HG03060 (cell line): Measurements from ENCODE around the gene PTRH2.

ENCODE experiments used
- ATAC-seq: cut with Tn5 transposase; IDR thresholded peaks from one replicate; pipeline ENCODE4 v1.9.1; 2021; ENCODE audit warnings: low read depth, moderate number of reproducible peaks; ENCODE audit not compliant: unreplicated experiment

The PTRH2 gene

DNA sequence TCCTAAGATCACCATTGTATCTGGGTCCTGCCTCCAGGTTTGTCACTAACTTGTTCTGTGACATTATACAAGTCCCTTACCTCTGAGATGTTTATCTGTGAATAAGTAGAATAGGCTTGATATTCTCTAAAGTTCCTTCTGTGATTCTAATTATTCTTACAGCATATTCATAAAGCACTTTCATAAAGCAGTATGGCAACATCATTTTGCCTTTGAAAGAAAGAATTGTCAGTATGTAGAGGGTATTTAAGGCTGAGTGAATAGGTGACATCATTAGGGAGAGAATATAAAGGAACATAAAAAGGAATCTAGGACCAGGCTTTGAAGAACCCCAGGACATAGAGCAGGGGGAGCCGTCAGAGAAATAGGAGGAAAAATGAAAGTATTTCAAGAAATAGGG is 15.8 kb upstream of the PTRH2 start:
- ATAC-seq = no peak

DNA sequence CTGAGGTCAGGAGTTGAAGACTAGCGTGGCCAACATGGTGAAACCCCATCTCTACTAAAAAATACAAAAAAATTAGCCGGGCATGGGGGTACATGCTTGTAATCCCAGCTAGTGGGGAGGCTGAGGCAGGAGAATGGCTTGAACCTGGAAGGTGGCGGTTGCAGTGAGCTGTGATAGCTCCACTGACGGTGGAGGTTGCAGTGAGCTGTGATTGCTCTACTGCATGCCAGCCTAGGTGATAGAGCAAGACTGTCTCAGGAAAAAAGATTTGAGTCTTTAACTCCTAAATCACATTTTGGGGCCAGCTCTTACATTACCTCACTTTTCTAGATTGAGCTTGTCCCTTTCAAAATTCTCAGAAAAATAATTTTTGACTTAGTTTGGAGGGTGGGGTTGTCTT is 15.4 kb upstream of the PTRH2 start:
- ATAC-seq = no peak

DNA sequence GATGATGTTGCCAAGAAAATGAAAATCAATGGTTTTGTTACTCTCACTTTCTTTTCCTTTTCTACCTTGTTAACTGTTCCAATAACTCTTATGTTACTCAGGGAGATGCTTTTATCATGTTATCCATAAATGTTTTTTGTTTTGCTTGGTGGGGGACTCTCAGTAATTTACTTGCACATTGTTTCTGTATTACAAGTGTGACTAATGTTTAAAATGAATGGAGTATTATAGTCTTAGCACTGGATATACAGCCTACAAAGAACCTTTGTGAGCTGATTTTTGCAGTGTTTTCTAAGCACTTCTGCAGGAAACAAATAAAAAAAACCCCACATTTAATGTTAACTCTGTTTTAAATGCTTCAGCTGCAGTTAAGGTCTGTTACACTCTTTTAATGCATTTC is 12.3 kb upstream of the PTRH2 start:
- ATAC-seq = no peak

DNA sequence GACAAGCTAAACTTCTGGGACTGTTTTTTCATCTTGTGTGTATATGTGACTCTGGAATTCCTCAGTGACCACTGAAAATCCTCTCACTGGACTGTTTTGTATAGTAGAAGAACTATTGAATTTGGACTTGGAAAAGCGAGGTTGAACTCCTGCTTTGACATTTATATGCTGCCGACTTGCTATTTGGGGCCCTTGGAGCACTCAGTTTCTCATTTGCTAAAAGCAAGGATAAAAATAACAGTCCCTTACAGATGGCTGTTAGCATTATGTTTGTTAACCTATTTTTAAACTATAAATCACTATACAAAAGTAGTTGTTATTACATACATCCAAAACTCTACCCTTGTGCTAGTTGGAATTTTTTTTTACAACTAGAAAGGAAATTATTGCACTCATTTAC is 9.2 kb upstream of the PTRH2 start:
- no peak for ATAC-seq

DNA sequence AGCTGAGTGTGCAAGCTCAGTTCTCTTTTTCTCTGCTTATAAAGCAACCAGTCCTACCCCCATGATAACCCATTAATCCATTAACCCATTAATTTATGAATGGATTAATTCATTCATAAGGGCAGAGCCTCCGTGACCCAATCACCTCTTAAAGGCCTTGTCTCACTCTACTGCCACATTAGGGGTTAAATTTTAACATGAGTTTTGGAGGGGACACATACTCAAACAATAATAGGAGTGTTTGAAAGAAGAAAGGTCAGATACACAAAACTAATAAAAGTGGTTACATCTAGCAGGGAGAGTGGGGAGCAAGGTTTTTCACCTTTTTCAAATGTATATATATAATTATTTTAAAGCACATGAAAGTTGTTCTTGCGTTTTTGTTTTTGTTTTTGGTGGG is 7.0 kb upstream of the PTRH2 start:
- no peak for ATAC-seq

DNA sequence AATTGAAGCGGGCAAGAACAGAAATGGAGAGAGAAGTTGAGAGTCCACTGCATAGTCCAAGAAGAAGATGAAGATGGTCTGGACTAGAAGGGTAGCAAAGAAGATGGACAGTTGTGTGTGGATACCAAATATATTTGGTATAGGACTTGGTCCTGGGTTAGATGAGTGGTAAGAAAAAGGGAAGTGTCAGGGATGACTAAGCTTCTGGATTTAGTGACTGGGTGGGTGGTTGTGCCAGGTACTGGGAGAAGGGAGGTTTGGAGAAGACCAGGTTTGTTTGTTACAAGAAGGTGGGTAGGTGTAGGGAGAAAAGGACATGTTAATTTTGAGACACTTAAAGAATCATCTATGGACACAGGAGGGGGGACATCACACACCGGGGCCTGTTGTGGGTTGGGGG is 5.6 kb upstream of the PTRH2 start:
- ATAC-seq = no peak

DNA sequence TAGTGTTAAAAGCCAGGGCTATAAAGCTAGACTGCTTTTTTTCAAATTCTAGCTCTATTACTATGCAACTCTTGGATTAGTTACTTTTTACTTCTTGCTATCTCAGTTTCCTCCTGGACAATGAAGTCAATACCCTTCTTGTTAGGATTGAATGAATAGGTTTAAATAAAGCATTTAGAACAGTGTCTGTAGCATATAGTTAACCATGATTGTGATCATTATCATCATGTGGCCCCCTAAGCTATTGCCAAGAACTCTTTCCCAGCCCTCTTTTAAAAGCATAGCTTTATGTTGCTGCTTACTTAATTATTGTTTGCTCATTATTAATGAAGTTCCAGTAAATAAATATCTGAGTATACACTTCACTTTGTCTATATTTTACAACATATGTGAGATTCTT is 4.7 kb upstream of the PTRH2 start:
- no peak for ATAC-seq

DNA sequence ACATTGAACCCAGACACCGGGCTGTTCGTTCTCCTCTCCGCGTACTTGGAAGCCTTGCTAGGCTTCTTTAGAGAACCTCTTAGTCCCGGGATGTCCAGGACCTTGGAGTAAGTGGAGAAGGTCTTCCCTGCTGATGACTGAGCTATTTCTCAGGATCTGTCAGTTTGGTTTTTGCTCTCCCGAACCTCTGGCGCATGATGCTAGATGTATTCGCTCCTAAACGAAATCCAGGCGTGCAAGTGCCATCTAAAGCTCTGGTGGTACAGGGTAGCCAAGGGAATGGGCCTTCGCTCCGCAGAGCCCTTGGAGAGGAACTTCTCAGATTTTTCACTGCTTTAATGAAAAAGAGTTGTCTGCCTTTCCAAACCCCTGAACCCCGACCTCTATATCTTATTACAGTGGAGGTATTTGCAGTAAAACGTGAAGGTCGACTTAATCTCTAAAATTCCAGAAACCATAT is 771 bp upstream of the PTRH2 start:
- no peak for ATAC-seq

DNA sequence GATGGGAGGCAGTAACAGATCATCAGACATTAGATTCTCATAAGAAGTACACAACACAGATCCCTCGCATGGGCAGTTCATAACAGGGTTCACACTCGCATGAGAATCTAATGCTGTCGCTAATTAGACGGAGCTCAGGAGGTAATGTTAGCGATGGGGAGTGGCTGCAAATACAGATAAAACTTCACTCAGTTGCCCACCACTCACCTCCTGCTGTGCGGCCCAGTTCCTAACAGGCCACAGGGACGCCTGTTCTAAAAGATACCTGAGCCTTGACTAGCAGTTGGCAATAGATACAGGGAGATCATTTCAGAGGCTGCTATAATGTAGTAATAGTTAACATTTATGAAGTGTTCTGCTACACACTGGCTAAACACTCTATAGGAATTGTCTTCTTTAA is 4.9 kb downstream of the PTRH2 start:
- ATAC-seq = no peak

DNA sequence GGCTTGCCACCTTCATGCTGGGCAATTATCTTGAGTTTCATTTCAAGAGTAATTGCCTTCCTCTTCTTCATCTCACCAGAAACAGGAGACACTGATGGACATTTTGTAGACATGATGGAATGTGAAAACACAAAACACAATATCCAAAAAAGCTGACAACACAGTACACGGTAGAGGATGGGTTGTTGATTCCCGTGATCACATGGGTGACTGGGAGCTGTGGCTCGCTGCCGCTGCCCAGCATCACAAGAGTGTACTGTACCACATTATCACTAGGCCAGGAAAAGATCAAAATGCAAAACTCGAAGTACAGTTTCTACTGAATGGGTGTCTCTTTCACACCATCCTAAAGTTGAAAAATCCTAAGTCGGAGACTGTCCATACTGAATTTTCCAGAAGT is 7.4 kb downstream of the PTRH2 start:
- no peak for ATAC-seq

DNA sequence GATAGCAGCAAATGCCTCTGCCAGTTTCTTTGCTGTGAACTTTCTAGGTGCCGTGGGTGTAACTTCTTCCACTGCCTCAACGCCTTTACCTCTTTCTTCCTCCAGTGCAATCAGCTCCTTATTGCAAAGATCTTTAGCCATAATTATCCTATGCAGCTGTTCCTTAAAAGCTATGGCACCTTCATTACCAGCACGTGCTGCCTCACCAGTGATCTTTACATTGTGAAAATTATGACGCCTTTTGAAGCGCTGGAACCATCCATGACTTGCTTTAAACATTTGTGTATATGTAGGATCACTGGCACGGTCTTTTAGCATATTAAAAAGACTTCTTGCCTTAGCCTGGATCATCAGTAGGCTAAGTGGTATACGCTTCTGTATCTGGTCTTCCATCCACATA is 8.0 kb downstream of the PTRH2 start:
- no peak for ATAC-seq

DNA sequence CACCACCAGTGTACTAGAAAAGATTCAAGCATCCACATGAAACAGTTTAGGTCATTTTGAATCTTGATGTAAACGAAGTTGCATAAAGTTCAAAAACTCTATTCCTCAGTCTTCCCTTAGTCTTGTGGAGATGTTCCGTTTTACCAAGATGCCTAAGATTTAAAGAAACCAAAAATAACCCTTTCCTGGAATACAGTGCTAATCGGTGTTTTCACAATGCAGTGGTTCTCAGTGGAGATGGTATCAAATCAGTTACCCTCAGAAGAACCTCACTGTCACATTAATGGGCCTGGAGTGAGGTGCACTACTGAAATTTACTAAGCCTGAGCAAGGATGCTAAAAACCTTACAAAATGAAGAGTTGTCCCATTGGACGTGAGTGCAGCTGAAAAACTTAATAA is 9.1 kb downstream of the PTRH2 start:
- no peak for ATAC-seq

DNA sequence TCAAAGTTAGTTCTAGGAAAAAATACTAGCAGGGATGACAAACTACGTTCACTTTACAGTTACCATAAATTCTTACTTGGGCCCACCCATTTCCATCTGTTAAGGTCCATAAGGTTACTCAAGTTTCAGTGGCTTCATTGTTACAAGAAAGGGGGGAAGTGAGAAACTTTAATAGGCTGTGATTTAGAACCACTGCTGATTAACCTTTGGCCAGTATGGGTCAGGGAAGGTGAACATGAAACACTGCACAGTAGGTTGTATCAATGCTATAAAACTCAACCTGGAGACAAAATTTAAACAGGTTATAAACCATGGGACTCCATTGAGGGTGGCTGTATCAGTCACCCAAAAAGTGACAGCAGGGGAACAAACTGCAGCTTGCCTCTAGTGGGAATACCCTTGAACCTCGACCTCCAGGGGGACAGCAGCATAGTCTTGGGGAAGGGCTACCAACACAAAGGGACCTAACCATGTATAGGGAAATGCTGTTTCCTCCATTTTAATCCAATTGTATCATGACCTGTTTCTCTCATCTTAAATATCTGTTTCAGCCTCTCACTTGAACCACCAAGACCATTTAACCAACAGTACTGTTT is 10.4 kb downstream of the PTRH2 start:
- ATAC-seq = no peak

DNA sequence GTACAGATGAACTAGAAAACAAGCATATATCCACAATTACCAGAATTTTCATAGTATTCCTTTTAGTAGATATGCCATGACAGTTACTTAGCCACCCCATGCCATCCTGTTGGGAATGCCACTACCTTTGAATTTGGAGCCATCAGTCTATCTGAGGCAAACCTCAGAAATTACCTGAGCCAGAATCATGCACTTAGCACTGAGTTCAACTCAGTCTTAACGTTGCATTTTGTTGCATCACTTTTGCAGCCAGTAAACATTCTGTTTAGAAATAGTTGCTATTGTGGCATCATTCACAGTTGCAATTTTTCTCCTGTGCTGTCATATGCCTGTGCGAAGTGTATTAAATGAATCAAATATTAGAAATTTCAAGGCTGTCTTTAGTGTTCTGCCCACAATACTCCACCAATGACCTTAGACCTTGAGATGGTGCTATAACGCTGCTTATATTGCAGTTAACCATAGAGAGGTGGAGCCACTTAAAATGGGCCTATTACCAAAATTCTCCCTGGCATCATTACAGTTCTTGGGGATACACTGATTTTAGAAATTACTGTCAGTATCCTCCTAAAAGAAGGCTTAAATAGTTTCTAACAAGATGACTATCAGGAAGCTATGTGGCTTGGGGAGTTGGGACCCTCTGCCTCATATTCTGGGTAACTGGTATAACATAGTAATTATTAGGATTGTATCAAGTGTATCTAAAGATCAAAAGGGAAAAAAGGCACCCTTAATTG is 11.1 kb downstream of the PTRH2 start:
- ATAC-seq = no peak

DNA sequence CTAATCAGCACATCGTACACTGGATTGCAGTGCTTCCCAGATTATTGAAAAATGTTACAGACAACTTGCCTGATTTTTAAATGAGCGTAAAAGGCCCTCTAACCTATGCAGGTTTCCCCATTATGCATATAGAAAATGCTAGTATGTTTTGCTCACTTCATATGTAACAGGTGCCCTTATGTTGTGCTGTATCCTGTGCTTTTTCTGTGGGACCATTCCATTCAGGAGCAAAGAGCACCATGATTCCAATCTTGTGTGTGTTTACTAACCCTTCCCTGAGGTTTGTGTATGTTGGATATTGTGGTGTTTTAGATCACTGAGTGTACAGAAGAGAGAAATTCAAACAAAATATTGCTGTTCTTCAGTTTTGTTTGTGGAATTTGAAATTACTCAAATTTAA is 12.9 kb downstream of the PTRH2 start:
- ATAC-seq = no peak

DNA sequence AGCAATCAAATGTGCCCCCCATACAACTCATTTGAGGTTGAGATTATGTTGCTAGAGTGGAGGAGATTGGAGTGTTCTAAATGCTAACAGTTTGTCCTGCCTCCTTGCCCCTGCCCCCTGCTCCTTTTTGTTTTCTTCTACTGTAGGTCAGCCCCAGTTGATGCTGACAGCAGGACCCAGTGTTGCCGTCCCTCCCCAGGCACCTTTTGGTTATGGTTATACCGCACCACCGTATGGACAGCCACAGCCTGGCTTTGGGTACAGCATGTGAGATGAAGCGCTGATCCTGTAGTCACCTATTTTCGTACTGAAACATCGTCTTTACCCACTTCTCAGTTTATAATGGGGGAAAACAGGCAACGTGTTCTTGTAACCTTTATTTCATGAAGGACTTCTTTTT is 13.6 kb downstream of the PTRH2 start:
- no peak for ATAC-seq

DNA sequence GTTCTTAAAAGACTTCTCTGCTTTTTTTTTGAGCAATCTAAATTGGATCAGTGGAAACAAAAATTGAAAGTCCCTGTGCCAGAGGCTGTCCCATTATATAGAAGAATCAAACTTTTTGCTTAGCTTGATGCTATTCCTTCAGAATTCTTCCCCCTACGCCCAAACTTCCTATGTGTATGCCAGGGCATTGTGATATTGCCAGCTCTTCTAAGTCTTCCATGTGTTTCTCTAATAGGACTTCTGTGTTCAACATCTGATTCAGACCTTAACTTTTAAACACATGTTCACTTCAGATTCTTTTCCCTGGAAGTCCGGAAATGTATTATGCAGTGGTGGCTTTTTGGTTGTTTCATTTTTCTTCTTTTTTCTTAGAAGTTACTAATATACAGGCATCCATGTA is 18.7 kb downstream of the PTRH2 start:
- no peak for ATAC-seq

DNA sequence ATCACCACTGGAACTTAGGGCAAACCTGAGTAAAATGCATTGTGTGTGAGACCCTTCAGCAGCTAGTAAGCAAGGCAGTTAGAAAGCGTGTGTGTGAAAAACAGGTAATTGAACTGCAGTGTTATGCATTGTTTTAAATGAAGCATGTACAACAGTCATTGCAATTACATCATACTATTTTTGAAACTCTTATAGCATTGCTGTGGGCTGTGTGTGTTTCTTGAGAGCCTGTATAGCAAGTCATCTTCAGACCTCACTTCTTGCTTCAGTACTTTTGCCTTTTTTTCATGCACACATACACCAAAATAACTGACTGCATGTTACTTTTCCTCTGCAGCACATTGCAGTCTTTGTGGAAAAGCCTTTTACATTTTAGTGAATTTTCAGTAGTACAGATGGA is 19.2 kb downstream of the PTRH2 start:
- no peak for ATAC-seq

DNA sequence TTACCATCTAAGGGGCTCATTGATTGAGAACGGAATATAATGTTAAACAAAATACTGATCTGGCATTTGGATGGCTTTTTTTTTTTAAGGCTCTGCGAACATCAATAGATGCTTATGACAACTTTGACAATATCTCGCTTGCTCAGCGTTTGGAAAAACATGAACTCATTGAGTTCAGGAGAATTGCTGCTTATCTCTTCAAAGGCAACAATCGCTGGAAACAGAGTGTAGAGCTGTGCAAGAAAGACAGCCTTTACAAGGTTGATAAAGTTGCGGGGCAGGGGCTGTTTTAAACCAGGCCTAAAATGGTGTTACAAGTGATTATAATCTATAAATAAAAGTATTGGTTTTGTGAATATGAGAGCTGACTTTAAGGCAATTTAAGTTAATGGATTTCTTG is 22.3 kb downstream of the PTRH2 start:
- ATAC-seq = no peak

DNA sequence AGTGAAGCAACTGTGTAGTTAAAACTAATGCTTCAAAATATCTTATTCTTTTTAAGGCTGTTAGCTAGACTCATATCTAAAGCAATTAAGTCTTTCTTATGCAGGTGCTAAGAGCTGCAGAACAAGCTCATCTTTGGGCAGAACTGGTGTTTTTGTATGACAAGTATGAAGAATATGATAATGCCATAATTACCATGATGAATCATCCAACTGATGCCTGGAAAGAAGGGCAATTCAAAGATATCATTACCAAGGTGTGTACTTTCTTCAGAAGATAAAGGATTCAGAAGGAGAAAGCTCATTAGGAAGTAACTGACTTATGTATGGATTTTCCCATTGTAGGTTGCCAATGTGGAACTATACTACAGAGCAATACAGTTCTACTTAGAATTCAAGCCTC is 23.9 kb downstream of the PTRH2 start:
- ATAC-seq = no peak

DNA sequence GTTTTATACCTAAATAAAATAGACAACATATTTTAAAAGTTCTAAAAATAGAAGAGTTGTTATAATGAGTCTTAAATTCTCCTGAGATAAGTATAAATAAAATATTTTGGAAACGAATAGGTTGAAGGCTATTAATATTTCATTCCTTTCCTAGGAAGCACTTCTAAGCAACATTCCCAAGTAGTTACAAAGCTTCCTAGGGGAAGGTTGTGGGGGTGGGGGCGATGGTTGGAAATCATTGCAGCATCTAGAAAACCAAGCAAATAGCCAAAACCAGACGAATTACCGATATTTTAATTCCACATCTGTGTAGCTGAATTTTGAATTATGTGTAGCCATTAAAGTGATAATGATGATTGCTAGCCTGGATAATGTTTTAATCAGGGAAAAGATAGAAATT is 26.9 kb downstream of the PTRH2 start:
- ATAC-seq = no peak

DNA sequence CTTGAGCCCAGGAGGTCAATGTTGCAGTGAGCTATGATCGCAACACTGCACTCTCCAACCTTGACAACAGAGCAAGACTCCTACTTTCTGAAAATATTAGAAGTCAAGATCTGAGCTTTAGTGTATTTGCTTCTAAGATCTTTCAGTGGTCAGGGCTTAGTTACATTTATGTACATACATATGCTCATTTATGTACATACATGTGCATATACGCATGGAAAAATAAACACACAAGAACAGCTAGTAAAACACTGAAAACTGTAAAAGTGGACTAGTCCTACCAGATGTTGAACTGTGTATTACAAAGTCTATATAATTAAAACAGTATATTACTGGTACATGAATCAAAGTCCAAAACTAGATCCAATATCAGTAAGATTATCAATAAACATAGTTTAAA is 28.3 kb downstream of the PTRH2 start:
- ATAC-seq = no peak

DNA sequence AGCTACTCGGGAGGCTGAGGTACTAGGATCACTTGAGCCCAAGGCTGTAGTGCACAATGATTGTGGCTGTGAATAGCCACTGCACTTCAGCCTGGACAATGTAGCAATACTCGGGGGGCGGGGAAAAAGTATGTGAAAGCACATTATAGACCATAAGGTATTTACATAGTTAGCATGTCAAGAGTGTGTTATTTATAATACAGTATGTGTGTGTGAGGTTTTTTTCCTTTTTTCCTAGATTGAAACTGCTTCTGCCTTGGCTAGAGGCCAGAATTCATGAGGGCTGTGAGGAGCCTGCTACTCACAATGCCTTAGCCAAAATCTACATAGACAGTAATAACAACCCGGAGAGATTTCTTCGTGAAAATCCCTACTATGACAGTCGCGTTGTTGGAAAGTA is 30.5 kb downstream of the PTRH2 start:
- ATAC-seq = no peak
